HepG2 (cell line): ENCODE data around the gene ZCCHC9. TPM values are rescaled to one million over a fixed set of nuclear protein-coding genes. Genes with fewer than 3 reads are reported as not detected.
A peak's percentile ranks its signal among the peaks of the same experiment; 100 is the strongest.

Experiments used
- ATAC-seq: fragments of 200-7000 bp; cut with Tn5 transposase; 3 replicates; pipeline ENCODE4 v1.9.1; 2020; ENCODE audit warnings: mild to moderate bottlenecking, moderate library complexity
- BruUV-seq: library from RNA; stranded (reverse); fragments of 400-500 nt; replicated peaks from 2 replicates; lab custom pipeline; 2021; lab: Mats Ljungman, UMichigan
- CTCF ChIA-PET: fragments of 300-600 bp; formaldehyde crosslinking; extraction: SDS; loops from one replicate; lab custom pipeline; 2021; ENCODE audit warnings: low total read pairs, inconsistent platforms, low intra/inter-chr PET ratio; lab: Yijun Ruan, JAX
- POLR2A ChIA-PET: fragments of 350-600 bp; sonication (Branson Sonifier 250); formaldehyde crosslinking; loops from one replicate; lab custom pipeline; 2020; ENCODE audit warnings: antibody characterized with exemption, inconsistent platforms; lab: Yijun Ruan, JAX
- DNase-seq: peaks from one replicate; pipeline ENCODE4 v3.0.0-alpha.2; 2015; ENCODE audit warnings: low spot score
- FAIRE-seq: peaks from 3 replicates; lab custom pipeline; 2011; peaks lifted over from hg19 to GRCh38; lab: Jason Lieb, UNC
- H2AFZ ChIP-seq: one replicate; pipeline ENCODE4 v1.6.1; 2011; ENCODE audit warnings: low read length, inconsistent platforms
- H3K27ac ChIP-seq: fragments of 300-600 bp; 3 replicates; pipeline ENCODE4 v1.8.0; 2011; ENCODE audit warnings: mixed run types, mild to moderate bottlenecking, mixed read lengths, low read length, inconsistent platforms; ENCODE audit not compliant: insufficient read depth; ENCODE audit errors: extremely low read length
- H3K27me3 ChIP-seq, 2 experiments: fragments of 200-600 bp in 1 of 2; 2 replicates in 1 of 2; 3 replicates in 1 of 2; pipeline versions ENCODE4 v1.6.0 to v1.8.0; 2011; ENCODE audit warnings: low read length in 2 of 2, mild to moderate bottlenecking in 2 of 2, moderate library complexity in 2 of 2, inconsistent platforms in 1 of 2; ENCODE audit not compliant: insufficient read depth in 2 of 2, control insufficient read depth in 1 of 2
- H3K36me3 ChIP-seq, 2 experiments: fragments of 200-600 bp in 1 of 2; replicated peaks in 1 of 2; 2 replicates in 1 of 2; 3 replicates in 1 of 2; pipeline versions ENCODE4 v1.5.1 to v1.8.0; 2011; ENCODE audit warnings: low read length in 2 of 2, inconsistent platforms in 1 of 2; ENCODE audit not compliant: insufficient read depth in 2 of 2, control insufficient read depth in 1 of 2
- H3K4me1 ChIP-seq: 2 replicates; pipeline ENCODE4 v1.5.1; 2012; ENCODE audit warnings: low read length, inconsistent platforms; ENCODE audit not compliant: insufficient read depth
- H3K4me2 ChIP-seq: 2 replicates; pipeline ENCODE4 v1.6.0; 2011; ENCODE audit warnings: low read depth, low read length, inconsistent platforms
- H3K4me3 ChIP-seq, 3 experiments: fragments of 200-600 bp in 1 of 3; sonication (generic), shearing (Covaris generic) in 1 of 3; replicated peaks in 1 of 3; 2 replicates each; pipeline ENCODE4 v1.5.1; 2011 to 2016; ENCODE audit warnings: low read length in 3 of 3, inconsistent platforms in 2 of 3, low read depth in 2 of 3, mild to moderate bottlenecking in 2 of 3, control low read depth in 1 of 3, mixed read lengths in 1 of 3; ENCODE audit not compliant: insufficient read depth in 1 of 3
- H3K79me2 ChIP-seq: one replicate; pipeline ENCODE4 v1.6.1; 2011; ENCODE audit warnings: low read length, inconsistent platforms; ENCODE audit not compliant: insufficient read depth
- H3K9ac ChIP-seq: 2 replicates; pipeline ENCODE4 v1.6.0; 2011; ENCODE audit warnings: mild to moderate bottlenecking, low read depth, low read length, inconsistent platforms; ENCODE audit not compliant: insufficient read depth
- H3K9me3 ChIP-seq: 2 replicates; pipeline ENCODE4 v1.5.1; 2012; ENCODE audit warnings: mild to moderate bottlenecking, low read length
- H4K20me1 ChIP-seq: 2 replicates; pipeline ENCODE4 v1.6.0; 2011; ENCODE audit warnings: inconsistent platforms, mild to moderate bottlenecking, low read length, moderate library complexity; ENCODE audit not compliant: insufficient read depth
- ARID4A ChIP-seq: sonication (generic); formaldehyde crosslinking; IDR thresholded peaks from 2 replicates; pipeline ENCODE4 v1.5.0; 2020; ENCODE audit warnings: mild to moderate bottlenecking, missing genetic modification reagents, borderline replicate concordance
- BORCS8-MEF2B ChIP-seq: sonication (generic); formaldehyde crosslinking; IDR thresholded peaks from 2 replicates; pipeline ENCODE4 v1.8.0; 2022; ENCODE audit warnings: mild to moderate bottlenecking, missing genetic modification reagents
- ETV5 ChIP-seq: IDR thresholded peaks from 2 replicates; pipeline ENCODE4 v1.6.1; 2018; ENCODE audit warnings: missing biosample characterization, missing genetic modification reagents, inconsistent platforms, borderline replicate concordance
- ZNF609 ChIP-seq: sonication (generic); formaldehyde crosslinking; IDR thresholded peaks from 2 replicates; pipeline ENCODE4 v1.4.0; 2020; ENCODE audit warnings: mild to moderate bottlenecking, missing genetic modification reagents, borderline replicate concordance
- WGBS: methylation state at CpG from one replicate; pipeline ENCODE4 v1.1.6; 2017; ENCODE audit warnings: low lambda C conversion rate; 5-methylcytosine and 5-hydroxymethylcytosine counted together
- in situ Hi-C: cut with HindIII; loops from 2 replicates; pipeline ENCODE4 v1.10.0; 2017; ENCODE audit warnings: low pct_unique_long_range_greater_than_20kb; ENCODE audit not compliant: extremely low pct_ligation_motif_present
- intact Hi-C: fragments of 100-400 bp; cut with micrococcal nuclease; formaldehyde crosslinking; loops from one replicate; pipeline ENCODE4 v1.10.0; 2022; ENCODE audit not compliant: unreplicated experiment
- polyA plus RNA-seq, 8 experiments: library from polyadenylated mRNA; depleted of rRNA in 3 of 8; stranded (reverse) in 7 of 8; unstranded in 1 of 8; fragments of >200 nt; fragmentation: Illumina TruSeq in 4 of 8; extraction: Trizol in 4 of 8; gene quantifications; 2 replicates each; pipeline versions ENCODE4 v1.2.1 to v1.2.3, GENCODE V29; 2011 to 2016; ENCODE audit warnings: low read depth in 4 of 8, missing spikeins in 1 of 8, mixed read lengths in 1 of 8; ENCODE audit not compliant: insufficient read depth in 1 of 8
- total RNA-seq, 5 experiments: library from RNA; depleted of rRNA; stranded (reverse); fragments of >200 nt; fragmentation: Illumina TruSeq; extraction: Trizol; gene quantifications; 2 replicates each; pipeline ENCODE4 v1.2.3, GENCODE V29; 2016; ENCODE audit warnings: low read depth in 1 of 5
- TF ChIP-seq, protein P1 (sequence below): sonication (generic); formaldehyde crosslinking; IDR thresholded peaks from 2 replicates; pipeline ENCODE4 v1.4.0; 2020; ENCODE audit warnings: missing genetic modification reagents
- TF ChIP-seq, protein P2 (sequence below): sonication (generic); formaldehyde crosslinking; IDR thresholded peaks from 2 replicates; pipeline ENCODE4 v1.5.0; 2020; ENCODE audit warnings: mild to moderate bottlenecking, missing genetic modification reagents

ZCCHC9 gene
- total and polyA plus RNA-seq, 2 of the 13 experiments (the other 11 are each of a cell fraction or from before 2014, with no cell fraction given) = 28.7 to 52.5 TPM

- TF ChIP-seq ZNF609 (CRISPR knock-in tag) = no peak
- TF ChIP-seq, all 625 proteins: peak for 0
Measured at GRCh38 chr5:81360640-81361039, 59.3 kb downstream of the ZCCHC9 start (continued).

DNA sequence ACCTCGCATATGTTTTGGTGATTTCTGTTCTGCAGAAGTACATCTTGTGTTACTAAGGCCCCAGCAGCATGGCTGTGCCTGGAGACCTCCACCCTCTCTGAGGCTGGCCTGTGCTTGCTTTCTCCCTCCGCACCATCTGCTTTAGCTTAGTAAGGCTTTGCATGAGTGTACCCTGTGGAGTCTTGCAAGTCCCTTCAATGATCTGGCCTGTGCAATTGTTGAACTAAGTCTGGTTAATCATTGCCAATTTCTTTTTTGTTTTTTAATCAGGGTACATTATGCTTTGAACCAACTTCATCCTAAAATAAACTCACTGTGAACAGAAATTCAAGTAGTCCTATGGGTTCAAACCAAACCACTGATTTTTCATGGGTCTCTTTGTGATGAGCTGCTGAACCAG, 60.2 kb downstream of the ZCCHC9 start:
- H2AFZ ChIP-seq = no peak overlapping the region
- H3K4me3 ChIP-seq = no peak overlapping the region
- no peaks in the 10 kb centered on the region for H3K79me2 ChIP-seq
- intact Hi-C loops = no loop called here
- H3K27me3 ChIP-seq = no peaks in the 10 kb centered on the region
- in situ Hi-C loops = no loop called here
- no peaks in the 10 kb centered on the region for H3K36me3 ChIP-seq
- WGBS = 79% methylated on average over 2 of the region's 2 CpGs
- ChIA-PET CTCF (no interaction called here), POLR2A (interaction anchor here (0.6 kb wide), 2 partner anchors 9 to 33 kb away, joined by 3 to 5 read pairs; no protein-coding TSS in a partner anchor)
- no peaks in the 10 kb centered on the region for H4K20me1 ChIP-seq
- DNase-seq (no peak), FAIRE-seq (peak; percentile 72), ATAC-seq (peak; percentile 69)
- peaks cover 70% of the 10 kb centered on the region for H3K4me1 ChIP-seq
- peak overlapping the region; percentile 36; the same call in 1 of the 2 replicates for H3K4me2 ChIP-seq
- BruUV-seq = no TSS peak
- H3K9me3 ChIP-seq = no peaks in the 10 kb centered on the region
- no peak overlapping the region for H3K9ac ChIP-seq
- H3K27ac ChIP-seq = no peak overlapping the region
- TF ChIP-seq ETV5 (CRISPR knock-in tag) (no peak), ARID4A (CRISPR knock-in tag) (no peak), BORCS8-MEF2B (no peak)
- TF ChIP-seq, protein P1, sequence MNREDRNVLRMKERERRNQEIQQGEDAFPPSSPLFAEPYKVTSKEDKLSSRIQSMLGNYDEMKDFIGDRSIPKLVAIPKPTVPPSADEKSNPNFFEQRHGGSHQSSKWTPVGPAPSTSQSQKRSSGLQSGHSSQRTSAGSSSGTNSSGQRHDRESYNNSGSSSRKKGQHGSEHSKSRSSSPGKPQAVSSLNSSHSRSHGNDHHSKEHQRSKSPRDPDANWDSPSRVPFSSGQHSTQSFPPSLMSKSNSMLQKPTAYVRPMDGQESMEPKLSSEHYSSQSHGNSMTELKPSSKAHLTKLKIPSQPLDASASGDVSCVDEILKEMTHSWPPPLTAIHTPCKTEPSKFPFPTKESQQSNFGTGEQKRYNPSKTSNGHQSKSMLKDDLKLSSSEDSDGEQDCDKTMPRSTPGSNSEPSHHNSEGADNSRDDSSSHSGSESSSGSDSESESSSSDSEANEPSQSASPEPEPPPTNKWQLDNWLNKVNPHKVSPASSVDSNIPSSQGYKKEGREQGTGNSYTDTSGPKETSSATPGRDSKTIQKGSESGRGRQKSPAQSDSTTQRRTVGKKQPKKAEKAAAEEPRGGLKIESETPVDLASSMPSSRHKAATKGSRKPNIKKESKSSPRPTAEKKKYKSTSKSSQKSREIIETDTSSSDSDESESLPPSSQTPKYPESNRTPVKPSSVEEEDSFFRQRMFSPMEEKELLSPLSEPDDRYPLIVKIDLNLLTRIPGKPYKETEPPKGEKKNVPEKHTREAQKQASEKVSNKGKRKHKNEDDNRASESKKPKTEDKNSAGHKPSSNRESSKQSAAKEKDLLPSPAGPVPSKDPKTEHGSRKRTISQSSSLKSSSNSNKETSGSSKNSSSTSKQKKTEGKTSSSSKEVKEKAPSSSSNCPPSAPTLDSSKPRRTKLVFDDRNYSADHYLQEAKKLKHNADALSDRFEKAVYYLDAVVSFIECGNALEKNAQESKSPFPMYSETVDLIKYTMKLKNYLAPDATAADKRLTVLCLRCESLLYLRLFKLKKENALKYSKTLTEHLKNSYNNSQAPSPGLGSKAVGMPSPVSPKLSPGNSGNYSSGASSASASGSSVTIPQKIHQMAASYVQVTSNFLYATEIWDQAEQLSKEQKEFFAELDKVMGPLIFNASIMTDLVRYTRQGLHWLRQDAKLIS (CRISPR knock-in tag) = no peak
- TF ChIP-seq, protein P2, sequence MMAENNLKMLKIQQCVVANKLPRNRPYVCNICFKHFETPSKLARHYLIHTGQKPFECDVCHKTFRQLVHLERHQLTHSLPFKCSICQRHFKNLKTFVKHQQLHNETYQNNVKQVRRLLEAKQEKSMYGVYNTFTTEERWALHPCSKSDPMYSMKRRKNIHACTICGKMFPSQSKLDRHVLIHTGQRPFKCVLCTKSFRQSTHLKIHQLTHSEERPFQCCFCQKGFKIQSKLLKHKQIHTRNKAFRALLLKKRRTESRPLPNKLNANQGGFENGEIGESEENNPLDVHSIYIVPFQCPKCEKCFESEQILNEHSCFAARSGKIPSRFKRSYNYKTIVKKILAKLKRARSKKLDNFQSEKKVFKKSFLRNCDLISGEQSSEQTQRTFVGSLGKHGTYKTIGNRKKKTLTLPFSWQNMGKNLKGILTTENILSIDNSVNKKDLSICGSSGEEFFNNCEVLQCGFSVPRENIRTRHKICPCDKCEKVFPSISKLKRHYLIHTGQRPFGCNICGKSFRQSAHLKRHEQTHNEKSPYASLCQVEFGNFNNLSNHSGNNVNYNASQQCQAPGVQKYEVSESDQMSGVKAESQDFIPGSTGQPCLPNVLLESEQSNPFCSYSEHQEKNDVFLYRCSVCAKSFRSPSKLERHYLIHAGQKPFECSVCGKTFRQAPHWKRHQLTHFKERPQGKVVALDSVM = no peak
